ENCODE results near the gene THRB.
A peak's percentile ranks its signal among the peaks of the same experiment; 100 is the strongest.
"Not testable (repeated sequence)": the region's sequence is repeated elsewhere in the genome, so short reads cannot be mapped to it uniquely, and the experiment has no call there.

Gene THRB

GRCh38 chr3:24096695-24097290, 397.9 kb downstream of the THRB start:
- ChIA-PET POLR2A (no interaction called here), CTCF (no interaction called here)
- DNase-seq (ENCODE audit: extremely low spot score) = no peak
- no peak for TF ChIP-seq CTCF (IDR thresholded peaks at IDR 0.05; ENCODE audit: control extremely low read depth, extremely low read depth, low read depth, missing control alignments)

- ChIA-PET CTCF (no interaction called here), POLR2A (no interaction called here)
- TF ChIP-seq CTCF (IDR thresholded peaks at IDR 0.05; ENCODE audit: control extremely low read depth, extremely low read depth, low read depth, missing control alignments) = no peak
- DNase-seq (ENCODE audit: extremely low spot score) = no peak
These were observed 398.4 kb downstream of the THRB start for GRCh38 chr3:24096271-24096670.

- CTCF ChIA-PET; DNase-seq (ENCODE audit: extremely low spot score); POLR2A ChIA-PET: not testable (repeated sequence)
These were observed 399.8 kb downstream of the THRB start for GRCh38 chr3:24094818-24095217.

- ChIA-PET POLR2A (no interaction called here), CTCF (interaction anchor here (0.8 to 1.1 kb wide), 3 partner anchors 13 to 28 kb away, joined by 3 to 4 read pairs (median 3); no protein-coding TSS in a partner anchor)
- DNase-seq (ENCODE audit: extremely low spot score) = peak; percentile 20
- TF ChIP-seq CTCF (IDR thresholded peaks at IDR 0.05; ENCODE audit: control extremely low read depth, extremely low read depth, low read depth, missing control alignments) = peak; percentile 21
These were observed 405.9 kb downstream of the THRB start for GRCh38 chr3:24088782-24089181.

GRCh38 chr3:24087469-24087868, 407.2 kb downstream of the THRB start:
- POLR2A ChIA-PET = no interaction called here
- DNase-seq (ENCODE audit: extremely low spot score) = no peak
- CTCF ChIA-PET = interaction anchor here (0.9 kb wide), 1 partner anchor 14 kb away, joined by 4 read pairs; no protein-coding TSS in a partner anchor
- no peak for TF ChIP-seq CTCF (IDR thresholded peaks at IDR 0.05; ENCODE audit: control extremely low read depth, extremely low read depth, low read depth, missing control alignments)

GRCh38 chr3:24086617-24087404, 407.8 kb downstream of the THRB start:
- POLR2A ChIA-PET = no interaction called here
- CTCF ChIA-PET = interaction anchor here (0.9 kb wide), 1 partner anchor 15 kb away, joined by 4 read pairs; no protein-coding TSS in a partner anchor
- no peak for DNase-seq (ENCODE audit: extremely low spot score)
- TF ChIP-seq CTCF (IDR thresholded peaks at IDR 0.05; ENCODE audit: control extremely low read depth, extremely low read depth, low read depth, missing control alignments) = no peak

- no peak for DNase-seq (ENCODE audit: extremely low spot score)
- CTCF ChIA-PET = no interaction called here
- TF ChIP-seq CTCF (IDR thresholded peaks at IDR 0.05; ENCODE audit: control extremely low read depth, extremely low read depth, low read depth, missing control alignments) = no peak
- POLR2A ChIA-PET = no interaction called here
These were observed 408.4 kb downstream of the THRB start for GRCh38 chr3:24086206-24086605.
